Peyer's patch (tissue), 4 donors: ENCODE results near the gene TLR9.

Experiments
- POLR2A ChIP-seq, 2 donors: fragments of 450-650 bp; IDR thresholded peaks; one replicate each; pipeline ENCODE4 v1.5.1; 2017; ENCODE audit warnings: antibody characterized with exemption in 2 of 2, mild to moderate bottlenecking in 2 of 2, moderate library complexity in 2 of 2
- TF ChIP-seq, protein P1 (sequence below), 6 experiments: fragments of 450-650 bp in 4 of 6; fragments of 200-600 bp in 2 of 6; sonication (generic) in 1 of 6; IDR thresholded peaks; one replicate each; pipeline ENCODE4 v1.5.1; 2017 to 2019; ENCODE audit warnings: antibody characterized with exemption in 6 of 6, mild to moderate bottlenecking in 3 of 6, moderate library complexity in 1 of 6

GRCh38 chr3:52178537-52178936 is 46.9 kb downstream of the TLR9 start:
- no peak for TF ChIP-seq POLR2A (IDR thresholded peaks at IDR 0.05)
- TF ChIP-seq, protein P1, sequence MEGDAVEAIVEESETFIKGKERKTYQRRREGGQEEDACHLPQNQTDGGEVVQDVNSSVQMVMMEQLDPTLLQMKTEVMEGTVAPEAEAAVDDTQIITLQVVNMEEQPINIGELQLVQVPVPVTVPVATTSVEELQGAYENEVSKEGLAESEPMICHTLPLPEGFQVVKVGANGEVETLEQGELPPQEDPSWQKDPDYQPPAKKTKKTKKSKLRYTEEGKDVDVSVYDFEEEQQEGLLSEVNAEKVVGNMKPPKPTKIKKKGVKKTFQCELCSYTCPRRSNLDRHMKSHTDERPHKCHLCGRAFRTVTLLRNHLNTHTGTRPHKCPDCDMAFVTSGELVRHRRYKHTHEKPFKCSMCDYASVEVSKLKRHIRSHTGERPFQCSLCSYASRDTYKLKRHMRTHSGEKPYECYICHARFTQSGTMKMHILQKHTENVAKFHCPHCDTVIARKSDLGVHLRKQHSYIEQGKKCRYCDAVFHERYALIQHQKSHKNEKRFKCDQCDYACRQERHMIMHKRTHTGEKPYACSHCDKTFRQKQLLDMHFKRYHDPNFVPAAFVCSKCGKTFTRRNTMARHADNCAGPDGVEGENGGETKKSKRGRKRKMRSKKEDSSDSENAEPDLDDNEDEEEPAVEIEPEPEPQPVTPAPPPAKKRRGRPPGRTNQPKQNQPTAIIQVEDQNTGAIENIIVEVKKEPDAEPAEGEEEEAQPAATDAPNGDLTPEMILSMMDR (IDR thresholded peaks at IDR 0.05): no peak
